Muscle of leg (tissue), 11 donors: Measurements from ENCODE around the gene LAMA2. TPM values are rescaled to one million over a fixed set of nuclear protein-coding genes. Genes with fewer than 3 reads are reported as not detected.
A peak's percentile ranks its signal among the peaks of the same experiment; 100 is the strongest.

Experiments
- DNase-seq: peaks from one replicate; pipeline ENCODE4 v3.0.0; 2013
- H3K27ac ChIP-seq: one replicate; pipeline ENCODE4 v1.5.1; 2013; ENCODE audit warnings: mild to moderate bottlenecking, low read length, control low read depth
- H3K27me3 ChIP-seq: one replicate; pipeline ENCODE4 v1.6.1; 2013; ENCODE audit warnings: low read length; ENCODE audit not compliant: control insufficient read depth, insufficient read depth
- H3K36me3 ChIP-seq: one replicate; pipeline ENCODE4 v1.6.1; 2013; ENCODE audit warnings: low read length; ENCODE audit not compliant: control insufficient read depth, insufficient read depth
- H3K4me1 ChIP-seq: one replicate; pipeline ENCODE4 v1.6.1; 2013; ENCODE audit warnings: low read length; ENCODE audit not compliant: control insufficient read depth, insufficient read depth
- H3K4me3 ChIP-seq: one replicate; pipeline ENCODE4 v1.5.1; 2013; ENCODE audit warnings: low read length, control low read depth
- H3K9me3 ChIP-seq: replicated peaks from 2 replicates; pipeline ENCODE4 v1.6.1; 2013; ENCODE audit warnings: low read depth, low read length; ENCODE audit not compliant: control insufficient read depth
- WGBS: methylation state at CpG from one replicate; pipeline ENCODE4 v1.1.5; 2013; ENCODE audit warnings: missing lambda C conversion rate; ENCODE audit not compliant: insufficient coverage; 5-methylcytosine and 5-hydroxymethylcytosine counted together
- polyA plus RNA-seq, 8 donors: library from polyadenylated mRNA; unstranded; fragments of 120-200 nt; gene quantifications; one replicate each; pipeline versions ENCODE4 v1.2.1 to v1.2.3, GENCODE V29; 2013; ENCODE audit warnings: inconsistent platforms in 1 of 8, low replicate concordance in 1 of 8; ENCODE audit not compliant: insufficient read length in 8 of 8, insufficient read depth in 1 of 8
- total RNA-seq: library from RNA; stranded (reverse); fragments of 120-200 nt; gene quantifications from one replicate; pipeline ENCODE4 v1.2.4, GENCODE V29; 2013

The LAMA2 gene
- total and polyA plus RNA-seq, 9 donors: 105 to 165 (median 140) TPM

DNA sequence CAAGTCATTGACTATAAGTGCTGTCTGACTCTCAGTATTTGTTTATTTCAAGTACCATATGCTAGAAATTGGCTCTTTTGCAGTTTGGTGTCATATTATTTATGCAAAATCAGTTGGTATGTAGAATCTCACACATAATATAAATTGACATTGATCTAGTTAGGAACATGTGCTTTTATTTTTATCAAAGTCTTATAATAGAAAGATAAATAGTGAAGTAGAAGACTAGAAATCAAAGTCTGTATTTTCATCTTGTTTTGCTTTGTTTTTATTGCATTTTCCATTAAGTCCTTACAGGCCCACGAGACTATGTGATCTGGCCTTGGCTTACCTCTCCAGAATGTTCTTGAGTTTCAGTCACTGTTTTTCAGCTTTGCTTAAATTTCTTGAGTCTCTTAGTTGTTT, 300.3 kb downstream of the LAMA2 start:
- Histone ChIP-seq H3K27me3 (no peaks in the 10 kb centered on the region), H3K9me3 (no peaks in the 10 kb centered on the region), H3K4me3 (no peak overlapping the region), H3K36me3 (no peaks in the 10 kb centered on the region), H3K27ac (no peak overlapping the region), H3K4me1 (no peaks in the 10 kb centered on the region)
- no CpG with 5 or more reads among the region's 1 CpG for WGBS
- peak; percentile 82 for DNase-seq

- H3K27me3 ChIP-seq: no peaks in the 10 kb centered on the region
- H3K36me3 ChIP-seq: no peaks in the 10 kb centered on the region
- H3K27ac ChIP-seq: no peak overlapping the region
- no peak overlapping the region for H3K4me3 ChIP-seq
- no CpG with 5 or more reads among the region's 3 CpGs for WGBS
- peak; percentile 56 for DNase-seq
- no peaks in the 10 kb centered on the region for H3K9me3 ChIP-seq
- H3K4me1 ChIP-seq: no peaks in the 10 kb centered on the region
These were observed 300.9 kb downstream of the LAMA2 start for GRCh38 chr6:129183681-129184301.

DNA sequence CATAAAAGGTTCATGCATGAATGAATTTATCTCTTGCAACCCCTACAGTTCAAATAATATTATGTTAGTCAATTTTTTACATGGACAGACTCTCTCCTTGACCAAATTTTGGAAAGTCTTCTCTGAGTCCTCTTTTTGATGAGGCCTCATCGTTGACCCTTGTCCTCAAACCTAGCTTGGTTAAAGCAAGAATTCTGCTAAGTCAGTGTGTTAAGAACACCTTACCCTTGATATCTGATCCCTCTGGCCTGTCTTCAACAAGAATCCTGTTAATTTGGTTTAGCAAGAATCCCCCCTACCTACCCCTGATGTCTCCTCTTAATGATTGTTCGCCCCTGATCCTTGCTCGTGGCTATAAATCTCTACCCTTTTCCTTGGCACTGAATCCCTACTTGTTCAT, 301.4 kb downstream of the LAMA2 start:
- H3K27me3 ChIP-seq: no peaks in the 10 kb centered on the region
- DNase-seq: no peak
- no peaks in the 10 kb centered on the region for H3K36me3 ChIP-seq
- H3K27ac ChIP-seq: no peak overlapping the region
- no peak overlapping the region for H3K4me3 ChIP-seq
- WGBS: 25% methylated on average over 1 of the region's 3 CpGs
- H3K9me3 ChIP-seq: no peaks in the 10 kb centered on the region
- no peaks in the 10 kb centered on the region for H3K4me1 ChIP-seq

- Histone ChIP-seq H3K4me3 (no peak overlapping the region), H3K36me3 (no peaks in the 10 kb centered on the region), H3K27me3 (no peaks in the 10 kb centered on the region), H3K27ac (no peak overlapping the region), H3K4me1 (no peaks in the 10 kb centered on the region), H3K9me3 (no peaks in the 10 kb centered on the region)
- DNase-seq: no peak
- no CpG with 5 or more reads among the region's 1 CpG for WGBS
These were observed 301.9 kb downstream of the LAMA2 start for GRCh38 chr6:129184808-129185366.

- Histone ChIP-seq H3K27me3 (no peaks in the 10 kb centered on the region), H3K4me1 (no peaks in the 10 kb centered on the region), H3K27ac (no peak overlapping the region), H3K36me3 (no peaks in the 10 kb centered on the region), H3K9me3 (no peaks in the 10 kb centered on the region), H3K4me3 (no peak overlapping the region)
- no CpG with 5 or more reads among the region's 3 CpGs for WGBS
- peak; percentile 37 for DNase-seq
These were observed 304.1 kb downstream of the LAMA2 start for GRCh38 chr6:129186988-129187387.

- WGBS: no CpG with 5 or more reads among the region's 2 CpGs
- no peak for DNase-seq
- Histone ChIP-seq H3K4me1 (no peaks in the 10 kb centered on the region), H3K9me3 (no peaks in the 10 kb centered on the region), H3K4me3 (no peak overlapping the region), H3K27me3 (no peaks in the 10 kb centered on the region), H3K27ac (no peak overlapping the region), H3K36me3 (peaks cover 4% of the 10 kb centered on the region)
These were observed 305.4 kb downstream of the LAMA2 start for GRCh38 chr6:129188306-129188705.

DNA sequence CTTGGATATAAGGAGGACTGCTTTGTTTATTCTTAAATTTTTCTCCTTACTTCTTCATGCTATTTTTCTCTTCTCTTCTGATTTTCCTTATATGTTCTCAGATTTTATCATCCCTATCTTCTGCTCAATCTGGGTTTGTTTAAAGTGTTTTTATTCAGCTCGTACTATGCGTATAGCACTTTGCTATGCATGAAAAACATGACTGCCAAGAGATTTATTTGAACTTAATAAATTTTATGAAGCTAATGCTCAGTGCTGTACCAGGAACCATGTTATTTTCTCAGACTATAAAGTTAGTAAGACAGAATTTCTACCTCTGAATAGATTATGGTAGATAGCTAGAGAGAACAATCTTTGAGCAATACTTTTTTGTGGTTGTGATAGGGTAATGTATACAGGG, 305.9 kb downstream of the LAMA2 start:
- Histone ChIP-seq H3K27ac (peak overlapping the region; percentile 30), H3K36me3 (peaks cover 4% of the 10 kb centered on the region), H3K9me3 (no peaks in the 10 kb centered on the region), H3K4me3 (no peak overlapping the region), H3K4me1 (no peaks in the 10 kb centered on the region), H3K27me3 (no peaks in the 10 kb centered on the region)
- peak; percentile 59 for DNase-seq
- WGBS: no CpG with 5 or more reads among the region's 2 CpGs

- H3K4me1 ChIP-seq: no peaks in the 10 kb centered on the region
- peak; percentile 56 for DNase-seq
- no peak overlapping the region for H3K4me3 ChIP-seq
- no peaks in the 10 kb centered on the region for H3K9me3 ChIP-seq
- no peaks in the 10 kb centered on the region for H3K27me3 ChIP-seq
- WGBS: no CpG with 5 or more reads among the region's 1 CpG
- H3K27ac ChIP-seq: peak overlapping the region; percentile 30
- H3K36me3 ChIP-seq: peaks cover 4% of the 10 kb centered on the region
These were observed 306.3 kb downstream of the LAMA2 start for GRCh38 chr6:129189266-129189665.

GRCh38 chr6:129191235-129191634, 308.3 kb downstream of the LAMA2 start:
- WGBS: no CpG with 5 or more reads among the region's 2 CpGs
- Histone ChIP-seq H3K27ac (no peak overlapping the region), H3K4me3 (no peak overlapping the region), H3K9me3 (no peaks in the 10 kb centered on the region), H3K36me3 (peaks cover 4% of the 10 kb centered on the region), H3K4me1 (peaks cover 5% of the 10 kb centered on the region), H3K27me3 (no peaks in the 10 kb centered on the region)
- DNase-seq: no peak

DNA sequence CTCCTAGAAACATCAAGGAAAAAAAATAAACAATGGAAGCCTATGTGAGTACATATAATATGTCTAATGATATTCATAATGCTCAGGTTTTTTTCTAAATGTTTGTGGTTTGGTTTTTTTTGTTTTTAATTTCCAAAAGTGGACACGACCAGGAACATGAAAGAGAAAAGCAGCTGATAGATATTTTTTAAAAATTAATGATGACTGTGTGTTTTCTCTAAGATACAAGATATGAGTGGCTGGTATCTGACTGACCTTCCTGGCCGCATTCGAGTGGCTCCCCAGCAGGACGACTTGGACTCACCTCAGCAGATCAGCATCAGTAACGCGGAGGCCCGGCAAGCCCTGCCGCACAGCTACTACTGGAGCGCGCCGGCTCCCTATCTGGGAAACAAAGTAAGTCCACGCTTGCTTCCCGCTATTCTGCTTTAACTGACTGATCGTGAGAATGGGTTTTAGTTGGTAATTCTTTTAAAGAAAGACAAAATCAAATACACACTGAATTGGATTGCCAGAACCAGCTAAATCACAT, 309.6 kb downstream of the LAMA2 start:
- DNase-seq: no peak
- H3K4me1 ChIP-seq: peaks cover 5% of the 10 kb centered on the region
- no peak overlapping the region for H3K4me3 ChIP-seq
- 94% methylated on average over 8 of the region's 14 CpGs for WGBS
- no peak overlapping the region for H3K27ac ChIP-seq
- no peaks in the 10 kb centered on the region for H3K27me3 ChIP-seq
- peaks cover 4% of the 10 kb centered on the region for H3K36me3 ChIP-seq
- no peaks in the 10 kb centered on the region for H3K9me3 ChIP-seq
